ENCODE results near the gene CCDC43. TPM values are rescaled to one million over a fixed set of nuclear protein-coding genes. Genes with fewer than 3 reads are reported as not detected.
"Not testable (repeated sequence)": the region's sequence is repeated elsewhere in the genome, so short reads cannot be mapped to it uniquely, and the experiment has no call there.

CCDC43 gene
- polyA plus RNA-seq (ENCODE audit: insufficient read length): 31.4 TPM

- peak; percentile 91 for DNase-seq
Measured at GRCh38 chr17:44689477-44690217, at the start of gene CCDC43. Gene CCDC43, minus strand, starts transcription at chr17:44689776. Its CDS starts 23 bp downstream, at chr17:44689753.

DNA sequence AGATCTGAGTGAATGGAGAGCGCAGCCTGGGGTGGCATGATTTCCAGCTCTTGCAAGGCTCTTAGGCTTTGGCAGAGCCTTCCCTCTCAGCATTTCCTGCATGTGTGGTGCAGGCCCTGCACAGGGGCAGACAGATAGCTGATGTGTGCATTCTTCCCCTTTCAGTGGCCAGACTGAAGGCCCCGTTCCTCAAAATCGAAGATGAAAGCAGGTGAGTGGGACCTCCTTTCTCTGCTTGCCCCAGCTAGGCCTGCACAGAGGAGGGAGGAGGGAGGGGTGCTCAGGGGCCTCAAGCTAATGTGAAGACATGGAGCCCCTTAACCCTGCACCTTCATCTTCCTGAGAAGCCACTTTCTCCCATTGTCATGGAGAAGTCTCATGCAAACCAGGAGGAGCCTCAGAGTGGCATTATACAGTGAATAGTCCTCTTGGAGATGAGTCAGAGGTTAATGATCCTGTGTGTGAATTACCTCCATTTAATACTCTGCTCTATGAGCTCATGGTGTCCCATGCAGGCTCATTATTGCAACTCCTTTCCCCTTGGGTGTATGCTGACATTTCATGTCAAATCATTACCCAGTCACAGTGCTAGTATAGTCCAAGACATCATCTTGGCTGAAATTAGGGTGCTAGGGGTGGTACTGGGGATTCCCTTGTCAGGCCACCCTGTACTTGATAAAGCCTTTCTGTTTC, 48.8 kb upstream of the CCDC43 start:
- no peak for DNase-seq

DNA sequence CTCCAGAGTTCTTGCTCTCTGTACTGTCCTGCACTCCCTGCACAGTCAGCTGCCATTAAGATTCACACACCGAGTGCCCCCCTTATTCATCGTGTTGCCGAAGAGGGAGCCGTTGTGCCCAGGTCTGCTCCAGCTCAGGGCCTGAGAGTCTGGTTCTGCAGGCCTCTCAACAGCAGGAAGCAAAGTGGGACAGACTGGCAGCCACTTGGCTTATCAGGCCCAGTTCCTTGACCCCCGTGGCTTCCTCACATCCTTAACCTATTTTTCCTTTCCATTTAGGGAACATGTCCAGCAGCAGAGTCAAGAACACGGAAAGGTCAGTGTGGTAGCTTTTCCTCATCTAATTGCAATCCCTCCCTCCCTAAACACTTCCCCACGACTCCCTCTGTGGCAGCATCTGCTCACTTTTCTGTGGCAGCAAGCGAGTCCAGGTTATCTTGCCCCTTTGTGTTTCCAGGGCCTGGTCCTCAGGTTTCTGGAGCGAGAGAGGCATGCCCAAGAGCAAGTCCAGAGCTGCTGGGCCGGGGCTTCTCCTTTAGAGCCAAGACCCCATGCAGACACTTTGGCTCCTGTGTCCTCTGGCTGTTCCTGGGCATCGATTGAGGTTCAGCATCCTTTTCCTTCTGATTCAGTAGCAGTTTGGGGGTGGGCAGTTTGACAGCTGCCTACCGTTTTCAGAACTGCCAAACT, 47.1 kb upstream of the CCDC43 start:
- DNase-seq: no peak

DNA sequence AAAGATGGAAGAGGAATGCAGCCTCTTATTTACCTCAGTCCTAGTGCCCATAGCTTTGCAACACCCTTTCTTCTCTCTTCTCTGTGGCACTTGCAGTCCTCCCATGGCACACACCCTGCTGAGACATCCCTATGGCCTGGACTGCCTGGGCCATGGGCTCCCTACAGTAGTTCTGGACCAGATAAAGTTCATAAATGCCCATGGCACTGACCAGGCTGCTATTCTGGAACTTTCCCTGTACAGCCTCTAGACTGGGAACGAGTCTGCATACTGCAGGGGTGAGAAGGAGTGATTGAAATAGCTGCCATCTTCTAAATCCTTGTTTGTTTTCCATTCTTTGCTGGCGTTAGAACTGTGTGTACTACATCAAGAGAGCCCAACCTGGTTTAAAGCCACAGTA, 44.7 kb upstream of the CCDC43 start:
- no peak for DNase-seq

GRCh38 chr17:44733753-44734152, 44.2 kb upstream of the CCDC43 start:
- no peak for DNase-seq

DNA sequence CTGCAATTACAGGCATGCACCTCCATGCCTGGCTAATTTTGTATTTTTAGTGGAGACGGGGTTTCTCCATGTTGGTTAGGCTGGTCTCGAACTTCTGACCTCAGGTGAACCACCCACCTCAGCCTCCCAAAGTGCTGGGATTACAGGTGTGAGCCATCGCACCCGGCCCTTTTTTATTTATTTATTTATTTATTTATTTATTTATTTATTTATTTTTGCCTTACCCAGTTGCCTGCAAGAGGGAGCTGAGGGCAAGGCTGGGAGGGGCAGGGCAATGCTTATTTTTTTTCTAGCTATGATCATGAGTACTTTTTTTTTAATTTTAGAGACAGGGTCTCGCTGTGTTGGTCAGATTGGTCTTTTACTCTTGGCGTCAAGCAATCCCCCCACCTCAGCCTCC, 36.5 kb upstream of the CCDC43 start:
- not testable (repeated sequence) for DNase-seq

GRCh38 chr17:44722254-44722653, 32.7 kb upstream of the CCDC43 start:
- DNase-seq: no peak

GRCh38 chr17:44719444-44719843, 29.9 kb upstream of the CCDC43 start:
- DNase-seq: no peak

- peak; percentile 95 for DNase-seq
Measured at GRCh38 chr17:44708401-44709263, 19.1 kb upstream of the CCDC43 start, which contains the start of gene DBF4B. Gene DBF4B, plus strand, starts transcription at chr17:44708665. Its CDS starts 156 bp downstream, at chr17:44708821.

GRCh38 chr17:44707755-44708400, 18.3 kb upstream of the CCDC43 start:
- no peak for DNase-seq

GRCh38 chr17:44700288-44700687, 10.7 kb upstream of the CCDC43 start:
- not testable (repeated sequence) for DNase-seq

DNA sequence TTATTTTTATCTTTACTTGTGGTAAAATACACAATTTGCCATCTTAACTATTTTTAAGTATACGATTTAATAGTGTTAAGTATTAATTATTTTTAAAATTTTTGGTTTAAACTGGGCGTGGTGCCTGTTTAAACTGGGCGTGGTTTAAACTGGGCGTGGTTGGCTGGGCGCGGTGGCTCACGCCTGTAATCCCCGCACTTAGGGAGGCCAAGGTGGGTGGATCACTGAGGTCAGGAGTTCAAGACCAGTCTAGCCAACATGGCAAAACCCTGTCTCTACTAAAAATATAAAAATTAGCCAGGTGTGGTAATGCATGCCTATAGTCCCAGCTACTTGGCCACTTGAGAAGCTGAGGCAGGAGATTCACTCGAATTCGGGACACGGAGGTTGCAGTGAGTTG, 4.0 kb upstream of the CCDC43 start:
- DNase-seq: no peak

GRCh38 chr17:44690746-44691306, 1.2 kb upstream of the CCDC43 start:
- DNase-seq: not testable (repeated sequence)

DNA sequence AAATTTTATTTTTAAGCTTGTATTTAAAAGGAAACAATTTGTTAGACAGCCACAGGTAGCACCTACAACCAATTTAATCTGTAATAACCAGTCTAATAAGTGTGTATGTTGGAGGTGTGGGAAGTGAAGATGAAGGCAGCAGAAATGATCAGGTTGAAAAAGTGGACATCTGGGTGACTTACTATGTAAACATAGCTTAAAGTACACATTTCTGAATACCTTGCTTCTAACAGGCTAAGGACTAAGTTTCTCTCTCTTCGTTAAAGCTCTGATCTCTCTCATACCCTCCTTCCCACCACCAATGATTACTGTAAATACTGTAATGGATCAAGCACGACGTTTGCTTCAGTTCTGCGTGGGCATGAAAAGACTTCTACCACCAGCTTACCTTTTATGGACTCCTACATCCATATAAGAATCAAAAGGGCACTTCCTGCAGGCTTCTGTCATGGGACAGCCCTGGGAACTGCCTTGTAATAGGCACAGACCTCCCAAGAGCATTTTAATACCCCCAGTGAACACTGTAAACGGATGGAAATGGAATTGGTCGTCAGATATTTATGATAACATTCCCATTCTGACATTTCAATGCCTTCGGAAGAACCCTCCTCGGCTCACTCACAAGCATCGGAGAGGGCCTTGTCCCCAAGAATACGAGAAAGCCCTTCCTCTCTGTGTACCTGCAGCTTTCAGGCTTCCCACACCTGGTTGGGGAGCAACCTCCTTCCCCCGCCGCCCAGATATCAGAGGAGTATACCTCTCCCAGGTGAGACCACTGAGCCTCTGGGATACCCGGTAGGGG, 700 bp downstream of the CCDC43 start:
- no peak for DNase-seq

- DNase-seq: no peak
Measured at GRCh38 chr17:44688200-44688599, 1.4 kb downstream of the CCDC43 start.

DNA sequence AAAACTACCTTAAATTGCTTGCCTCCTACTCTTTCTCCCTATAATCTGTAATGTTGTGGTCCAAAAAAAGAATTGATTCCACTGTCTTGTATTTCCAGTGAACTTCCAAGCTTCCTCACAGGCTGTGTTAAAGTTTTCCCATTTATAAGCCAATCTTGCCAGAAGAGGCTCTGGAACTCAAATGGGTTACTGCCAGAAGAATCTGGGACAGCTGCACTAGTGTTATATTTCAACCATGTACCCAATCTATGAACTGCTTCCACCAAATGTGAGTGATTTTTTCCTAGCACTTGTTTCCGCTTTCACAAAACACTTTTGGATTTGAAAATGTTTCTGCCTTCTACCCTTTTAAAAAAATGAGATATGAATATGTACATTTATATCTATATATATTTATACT, 1.8 kb downstream of the CCDC43 start:
- DNase-seq: peak; percentile 43

- DNase-seq: not testable (repeated sequence)
Measured at GRCh38 chr17:44683303-44683702, 6.3 kb downstream of the CCDC43 start.

DNA sequence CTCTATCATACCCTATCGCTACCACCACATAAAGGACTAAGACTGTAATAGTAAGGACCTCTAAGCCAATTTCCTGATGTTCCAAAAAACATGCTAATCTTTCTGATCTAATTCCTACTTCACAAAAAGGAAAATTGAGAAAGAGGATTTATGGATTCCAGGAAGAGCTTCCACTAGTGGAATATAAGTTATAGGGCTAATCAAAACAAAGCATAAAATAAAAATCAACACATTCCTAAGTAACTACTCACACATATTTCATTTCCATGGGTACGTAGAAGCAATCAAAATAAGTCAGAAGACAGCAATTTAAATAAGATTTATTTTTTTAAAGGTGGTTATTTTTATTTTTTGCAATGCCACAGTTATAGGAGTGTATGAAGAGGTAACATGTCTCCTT, 12.4 kb downstream of the CCDC43 start:
- DNase-seq: no peak

GRCh38 chr17:44673893-44674292, 15.7 kb downstream of the CCDC43 start:
- DNase-seq: no peak

DNA sequence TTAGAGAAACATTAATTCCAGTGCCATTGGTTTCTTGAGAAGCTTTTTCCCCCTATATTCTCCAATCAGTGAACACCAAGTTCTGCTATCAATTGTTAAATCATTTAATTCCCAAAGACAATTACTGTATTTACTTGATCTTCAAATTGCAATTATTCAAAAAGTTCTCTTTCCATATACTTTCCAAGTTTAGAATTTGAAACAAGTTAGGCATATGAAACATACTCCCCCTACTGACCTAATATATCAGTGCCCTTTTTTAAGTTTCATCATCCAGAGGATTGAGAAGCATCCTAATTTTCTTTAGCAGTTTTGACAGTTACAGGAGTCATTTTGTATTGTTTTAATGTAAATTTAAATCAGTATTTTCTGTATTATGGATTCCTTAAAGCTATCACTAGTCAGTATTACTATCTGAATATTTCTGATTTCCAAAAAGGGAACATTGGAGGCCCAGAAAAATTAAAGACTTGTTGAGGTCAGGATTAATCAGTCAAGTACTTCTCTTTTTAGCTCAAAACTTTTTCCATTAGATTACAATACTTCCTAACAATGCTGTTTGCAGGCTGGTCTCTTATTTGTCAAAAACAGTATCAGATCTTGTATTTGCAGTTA, 17.0 kb downstream of the CCDC43 start:
- DNase-seq: no peak
